DMS114 treated with DMSO at 0.1 percent for 48 hours (cell line): ENCODE results near the gene MSH4.
"Not testable (repeated sequence)": the region's sequence is repeated elsewhere in the genome, so short reads cannot be mapped to it uniquely, and the experiment has no call there.

Experiments used
- DNase-seq: peaks from one replicate; lab custom pipeline; 2025; ENCODE audit not compliant: unreplicated experiment; lab: John Stamatoyannopoulos, UW

MSH4 gene

GRCh38 chr1:75795703-75796193, 934 bp upstream of the MSH4 start:
- DNase-seq, result no peak

DNA sequence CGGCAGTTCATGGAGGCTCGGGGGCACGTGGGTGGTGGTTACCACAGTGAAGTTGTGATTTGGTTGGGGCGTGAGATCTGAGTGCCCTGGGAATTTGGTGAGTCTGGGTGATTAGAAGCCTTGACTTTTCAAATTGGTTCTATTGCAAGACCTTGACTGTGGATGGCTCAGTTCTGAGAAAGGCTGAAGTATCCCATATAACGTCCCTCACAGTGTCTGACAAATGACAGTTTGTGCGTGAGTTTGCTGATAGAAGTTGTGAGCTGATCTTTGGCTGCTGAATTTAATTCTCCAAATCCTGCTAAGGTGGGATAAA, 549 bp downstream of the MSH4 start:
- DNase-seq, result no peak

GRCh38 chr1:75797606-75798216, 1.0 kb downstream of the MSH4 start:
- DNase-seq, result no peak

GRCh38 chr1:75801480-75801879, 4.8 kb downstream of the MSH4 start:
- not testable (repeated sequence) for DNase-seq

- DNase-seq, result no peak
Observed at GRCh38 chr1:75808921-75809320, 12.2 kb downstream of the MSH4 start.

- not testable (repeated sequence) for DNase-seq
Observed at GRCh38 chr1:75810113-75810512, 13.4 kb downstream of the MSH4 start.

DNA sequence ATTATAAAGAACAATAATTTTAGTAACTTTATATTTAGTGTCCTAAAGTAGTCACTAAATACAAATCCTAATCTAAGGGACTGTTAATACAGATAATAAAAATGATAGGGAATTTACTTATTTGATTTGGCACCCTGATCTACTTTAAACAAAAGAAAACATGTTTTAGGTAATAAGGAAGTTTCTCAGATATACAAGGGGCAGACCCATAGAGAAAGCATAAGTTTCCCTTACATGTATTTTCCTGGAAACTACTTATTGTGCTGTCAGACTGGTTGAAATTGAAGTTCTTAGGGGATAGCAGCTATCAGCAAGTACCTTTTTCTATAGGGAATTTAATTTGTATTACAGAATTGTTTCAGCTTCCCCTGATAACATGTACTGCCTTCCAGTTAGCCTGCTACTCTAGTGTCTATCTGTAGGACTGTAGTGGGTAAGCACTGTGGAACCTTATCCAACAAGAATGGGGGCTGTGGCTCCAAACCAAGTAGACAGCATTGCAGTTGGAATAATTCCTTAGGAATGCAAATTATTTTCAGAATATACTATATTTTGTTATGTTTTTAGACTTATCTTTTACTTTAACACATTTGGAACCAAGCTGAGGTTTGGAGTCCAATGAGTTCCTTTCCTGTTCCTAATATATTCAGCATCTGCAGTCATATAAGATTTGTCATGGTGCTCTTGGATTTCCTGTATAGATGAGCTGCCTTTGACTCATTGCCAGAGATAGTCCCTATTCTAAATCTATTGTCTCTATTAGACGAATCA, 14.7 kb downstream of the MSH4 start:
- DNase-seq, result no peak

DNA sequence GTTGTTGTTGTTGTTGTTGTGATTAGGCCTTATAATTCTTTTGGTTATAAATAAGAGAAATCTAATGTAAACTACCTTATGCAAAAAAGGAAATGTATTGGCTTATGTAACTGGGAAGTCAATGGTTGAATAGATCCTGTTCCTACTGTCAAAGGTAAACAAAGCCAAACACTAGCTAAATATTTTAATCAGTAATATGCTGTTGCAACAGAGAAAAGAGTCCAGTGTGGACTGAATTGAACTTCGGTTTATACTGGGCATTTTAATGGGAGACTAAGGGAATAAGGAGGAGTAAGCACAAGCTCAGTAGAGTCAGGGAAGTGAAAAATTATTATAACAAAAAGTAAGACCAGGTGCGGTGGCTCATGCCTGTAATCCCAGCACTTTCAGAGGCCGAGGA, 15.4 kb downstream of the MSH4 start:
- no peak for DNase-seq

GRCh38 chr1:75823596-75823995, 26.9 kb downstream of the MSH4 start:
- DNase-seq, result not testable (repeated sequence)

DNA sequence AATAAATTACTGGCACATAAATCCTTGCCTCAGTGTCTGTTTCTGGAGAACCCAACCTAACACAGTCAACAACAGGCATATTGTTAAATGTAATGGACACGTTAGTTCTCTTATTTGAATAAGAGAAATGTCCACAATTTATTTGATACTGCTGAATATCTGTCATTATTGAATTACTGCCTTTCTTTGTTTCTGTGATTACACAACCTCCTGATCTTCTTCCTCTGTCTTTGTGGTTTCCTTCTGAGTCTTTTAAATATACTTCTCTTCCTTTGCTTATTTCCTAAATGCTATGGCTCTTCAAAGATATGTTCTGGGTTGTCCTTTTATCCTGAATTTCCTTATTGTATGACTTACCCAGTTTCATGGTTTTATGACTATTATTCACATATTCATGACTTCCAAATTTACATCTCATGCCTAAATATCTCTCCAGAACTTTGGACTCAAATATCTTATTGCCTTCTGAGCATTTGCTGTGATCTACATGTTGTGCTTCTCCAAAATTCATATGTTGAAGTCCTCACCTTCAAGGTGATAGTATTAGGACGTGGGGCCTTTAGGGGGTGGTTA, 39.9 kb downstream of the MSH4 start:
- DNase-seq, result no peak

- DNase-seq, result no peak
Observed at GRCh38 chr1:75838079-75838478, 41.4 kb downstream of the MSH4 start.

DNA sequence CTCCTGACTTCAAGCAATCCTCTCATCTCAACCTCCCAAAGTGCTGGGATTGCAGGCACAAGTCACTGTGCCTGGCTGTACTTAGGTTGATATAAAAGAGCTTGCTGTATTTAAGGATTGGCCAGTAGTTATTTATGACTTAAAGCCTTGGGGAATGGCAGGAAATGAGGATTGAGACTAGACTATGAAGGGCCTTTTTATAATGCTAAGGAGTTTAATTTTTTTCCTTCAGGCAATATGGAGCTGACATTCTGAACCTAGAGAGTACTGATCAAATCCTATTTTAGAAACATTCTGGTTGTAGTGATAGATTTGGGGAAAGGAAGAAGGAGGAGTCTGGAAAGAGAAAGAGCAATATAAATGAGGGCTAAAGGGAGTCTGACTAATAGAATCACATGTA, 44.7 kb downstream of the MSH4 start:
- DNase-seq, result no peak

GRCh38 chr1:75845576-75845975, 48.9 kb downstream of the MSH4 start:
- no peak for DNase-seq

GRCh38 chr1:75855010-75855409, 58.3 kb downstream of the MSH4 start:
- DNase-seq, result no peak

- DNase-seq, result no peak
Observed at GRCh38 chr1:75855734-75856133, 59.1 kb downstream of the MSH4 start.

DNA sequence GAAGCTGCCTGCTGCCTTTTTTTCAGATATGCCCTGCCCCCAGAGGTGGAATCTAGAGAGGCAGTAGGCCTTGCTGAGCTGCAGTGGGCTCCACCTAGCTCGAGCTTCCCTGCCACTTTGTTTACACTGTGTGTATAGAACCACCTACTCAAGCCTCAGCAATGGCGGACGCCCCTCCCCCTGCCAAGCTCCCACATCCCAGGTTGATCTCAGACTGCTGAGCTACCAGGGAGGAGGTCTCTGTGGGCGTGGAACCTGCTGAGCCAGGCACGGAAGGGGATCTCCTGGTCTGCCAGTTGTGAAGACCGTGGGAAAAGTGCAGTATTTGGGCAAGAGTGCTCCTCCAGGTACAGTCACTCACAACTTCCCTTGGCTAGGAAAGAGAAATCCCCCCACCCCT, 65.1 kb downstream of the MSH4 start:
- DNase-seq, result no peak

GRCh38 chr1:75870951-75871350, 74.3 kb downstream of the MSH4 start:
- DNase-seq, result no peak

DNA sequence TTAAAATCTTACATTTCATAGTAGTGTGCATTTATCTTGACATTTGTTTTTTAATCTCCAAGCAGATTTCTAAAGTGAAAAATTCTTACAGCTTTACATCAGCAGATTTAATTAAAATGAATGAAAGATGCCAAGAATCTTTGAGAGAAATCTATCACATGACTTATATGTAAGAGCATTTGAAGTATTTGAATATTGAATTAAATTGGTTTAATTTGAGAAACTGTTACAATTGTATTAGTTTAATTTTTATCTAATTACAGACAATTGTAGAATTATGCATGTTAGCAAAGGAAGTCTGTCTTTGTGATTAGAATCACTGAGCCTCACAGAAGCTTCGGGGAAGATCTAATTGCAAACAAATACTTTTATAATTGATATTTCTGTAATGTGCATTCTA, 83.3 kb downstream of the MSH4 start:
- DNase-seq, result no peak

DNA sequence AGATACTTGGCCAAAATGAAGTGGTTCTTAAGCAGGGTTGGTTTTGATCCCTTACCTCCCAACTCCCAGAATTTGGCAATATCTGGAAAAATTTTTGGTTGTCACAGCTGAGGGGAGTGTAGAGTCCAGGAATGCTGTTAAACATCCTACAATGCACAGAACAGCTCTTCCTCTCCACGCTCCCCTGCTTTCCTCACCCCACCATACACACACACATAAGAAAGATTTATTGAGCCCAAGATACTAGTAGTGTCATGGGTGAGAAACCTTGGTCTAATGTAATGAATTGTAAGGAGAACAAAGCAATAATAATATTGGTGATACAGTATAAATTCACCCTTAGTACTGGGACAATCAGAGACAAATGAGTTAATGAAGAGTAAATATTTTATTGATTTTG, 87.8 kb downstream of the MSH4 start:
- DNase-seq, result no peak

DNA sequence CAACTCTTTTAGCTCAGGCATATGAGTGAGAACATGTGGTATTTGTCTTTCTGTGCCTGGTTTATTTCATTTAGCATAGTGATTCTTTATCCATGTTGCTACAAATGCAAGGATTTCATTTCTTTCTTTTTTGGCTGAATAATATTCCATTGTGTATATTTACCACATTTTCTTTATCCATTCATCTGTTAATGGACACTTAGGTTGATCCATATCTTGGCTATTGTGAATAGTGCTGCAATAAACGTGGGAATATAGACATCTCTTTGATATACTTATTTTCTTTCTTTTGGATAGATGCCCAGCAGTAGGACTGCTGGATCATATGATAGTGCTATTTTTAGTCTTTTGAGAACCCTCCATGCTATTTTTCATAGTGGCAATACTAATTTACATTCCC, 104.7 kb downstream of the MSH4 start:
- DNase-seq, result no peak

GRCh38 chr1:75908717-75909152, 112.1 kb downstream of the MSH4 start:
- peak; percentile 78 for DNase-seq

- DNase-seq, result no peak
Observed at GRCh38 chr1:75916834-75917233, 120.2 kb downstream of the MSH4 start.
